Transverse colon (tissue), 4 donors: Measurements from ENCODE around the gene CDK8. TPM values are rescaled to one million over a fixed set of nuclear protein-coding genes. Genes with fewer than 3 reads are reported as not detected.

ENCODE experiments used
- DNase-seq: peaks from one replicate; pipeline ENCODE4 v3.0.0-alpha.2; 2019
- H3K27ac ChIP-seq, 4 donors: fragments of 200-600 bp; sonication (generic); 2 replicates each; pipeline ENCODE4 v1.5.1; 2016 to 2018; ENCODE audit warnings: inconsistent platforms in 4 of 4
- H3K27me3 ChIP-seq: fragments of 200-600 bp; sonication (generic); 2 replicates; pipeline ENCODE4 v1.5.1; 2017; ENCODE audit warnings: inconsistent platforms
- H3K36me3 ChIP-seq, 4 donors: fragments of 200-600 bp; sonication (generic); 2 replicates each; pipeline ENCODE4 v1.5.1; 2017 to 2019; ENCODE audit warnings: inconsistent platforms in 4 of 4
- H3K4me1 ChIP-seq, 4 donors: fragments of 200-600 bp; sonication (generic); 2 replicates each; pipeline ENCODE4 v1.5.1; 2017 to 2020; ENCODE audit warnings: inconsistent platforms in 4 of 4
- H3K4me3 ChIP-seq, 4 donors: fragments of 200-600 bp; sonication (generic); 1 replicate in 1 of 4; 2 replicates in 3 of 4; pipeline versions ENCODE4 v1.5.1 to v1.6.1; 2017 to 2019; ENCODE audit warnings: inconsistent platforms in 4 of 4
- H3K9me3 ChIP-seq, 2 donors: fragments of 200-600 bp; sonication (generic); 2 replicates each; pipeline ENCODE4 v1.5.1; 2017 to 2019; ENCODE audit warnings: inconsistent platforms in 2 of 2
- EP300 ChIP-seq: sonication (generic); formaldehyde crosslinking; IDR thresholded peaks from one replicate; pipeline ENCODE4 v1.6.1; 2017; ENCODE audit warnings: antibody characterized with exemption, low read depth
- POLR2A ChIP-seq: fragments of 450-650 bp; IDR thresholded peaks from one replicate; pipeline ENCODE4 v1.6.1; 2016; ENCODE audit warnings: antibody characterized with exemption, mild to moderate bottlenecking, moderate library complexity
- POLR2AphosphoS5 ChIP-seq, 3 donors: sonication (generic); formaldehyde crosslinking; IDR thresholded peaks; one replicate each; pipeline ENCODE4 v1.6.1; 2016; ENCODE audit warnings: antibody characterized with exemption in 3 of 3
- WGBS, 2 donors: methylation state at CpG; one replicate each; pipeline ENCODE4 v1.1.5; 2018; ENCODE audit warnings: low coverage in 1 of 2; 5-methylcytosine and 5-hydroxymethylcytosine counted together
- in situ Hi-C, 4 donors: fragments of 200-750 bp; cut with MboI; loops; one replicate each; pipeline versions ENCODE4 v1.15.0 to v1.15.1; 2017; ENCODE audit warnings: low sequenced_read_pairs in 3 of 4, low pct_ligation_motif_present in 1 of 4, low pct_unique_long_range_greater_than_20kb in 1 of 4
- intact Hi-C: fragments of 100-400 bp; cut with DNase I; formaldehyde crosslinking; loops from one replicate; pipeline ENCODE4 v1.15.1; 2023; ENCODE audit warnings: low total_unique reads
- total RNA-seq, 4 donors: library from RNA; depleted of rRNA; stranded (reverse); fragments of >200 nt; gene quantifications; one replicate each; pipeline ENCODE4 v1.1.0, GENCODE V29; 2016
- TF ChIP-seq, protein P1 (sequence below), 5 experiments: fragments of 200-600 bp in 3 of 5; fragments of 450-650 bp in 2 of 5; sonication (generic) in 3 of 5; IDR thresholded peaks; 1 replicate in 2 of 5; 2 replicates in 3 of 5; pipeline ENCODE4 v1.5.1; 2016 to 2017; ENCODE audit warnings: antibody characterized with exemption in 5 of 5, inconsistent platforms in 3 of 5, mild to moderate bottlenecking in 2 of 5, moderate library complexity in 1 of 5

Gene CDK8
- total RNA-seq, 4 donors from 2014 or later: 8.6 to 37.4 (median 22.3) TPM

DNA sequence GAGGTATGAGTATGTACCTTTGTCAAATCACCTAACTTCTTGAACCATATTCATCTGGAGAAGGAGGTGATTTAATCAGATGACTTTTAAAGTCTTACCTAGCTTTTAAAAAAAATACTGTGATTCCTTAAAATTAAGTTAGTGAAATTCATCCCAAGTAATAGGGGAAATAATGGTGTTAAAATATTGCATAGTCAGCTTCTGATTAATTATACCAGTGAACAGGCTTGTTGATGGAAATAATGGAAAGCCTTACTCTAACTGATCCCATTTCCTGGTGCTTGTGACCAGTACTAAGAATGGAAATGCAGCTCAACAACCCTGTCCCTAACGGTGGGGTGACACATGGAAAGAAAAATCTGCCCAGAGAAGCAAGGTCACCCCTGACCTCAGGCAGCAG lies 130.7 kb downstream of the CDK8 start:
- no peak for DNase-seq
- no peak overlapping the region for H3K4me3 ChIP-seq
- no peaks in the 10 kb centered on the region for H3K4me1 ChIP-seq
- in situ Hi-C loops: no loop called here
- intact Hi-C loops: no loop called here
- peaks cover 0 to 13% (median 3%) of the 10 kb centered on the region in 4 donors for H3K36me3 ChIP-seq
- H3K9me3 ChIP-seq: no peaks in the 10 kb centered on the region
- H3K27me3 ChIP-seq: no peaks in the 10 kb centered on the region
- H3K27ac ChIP-seq: no peak overlapping the region
- no peak for TF ChIP-seq EP300
- no peak for TF ChIP-seq POLR2A
- TF ChIP-seq POLR2AphosphoS5 (IDR thresholded peaks at IDR 0.05): no peak
- TF ChIP-seq, protein P1, sequence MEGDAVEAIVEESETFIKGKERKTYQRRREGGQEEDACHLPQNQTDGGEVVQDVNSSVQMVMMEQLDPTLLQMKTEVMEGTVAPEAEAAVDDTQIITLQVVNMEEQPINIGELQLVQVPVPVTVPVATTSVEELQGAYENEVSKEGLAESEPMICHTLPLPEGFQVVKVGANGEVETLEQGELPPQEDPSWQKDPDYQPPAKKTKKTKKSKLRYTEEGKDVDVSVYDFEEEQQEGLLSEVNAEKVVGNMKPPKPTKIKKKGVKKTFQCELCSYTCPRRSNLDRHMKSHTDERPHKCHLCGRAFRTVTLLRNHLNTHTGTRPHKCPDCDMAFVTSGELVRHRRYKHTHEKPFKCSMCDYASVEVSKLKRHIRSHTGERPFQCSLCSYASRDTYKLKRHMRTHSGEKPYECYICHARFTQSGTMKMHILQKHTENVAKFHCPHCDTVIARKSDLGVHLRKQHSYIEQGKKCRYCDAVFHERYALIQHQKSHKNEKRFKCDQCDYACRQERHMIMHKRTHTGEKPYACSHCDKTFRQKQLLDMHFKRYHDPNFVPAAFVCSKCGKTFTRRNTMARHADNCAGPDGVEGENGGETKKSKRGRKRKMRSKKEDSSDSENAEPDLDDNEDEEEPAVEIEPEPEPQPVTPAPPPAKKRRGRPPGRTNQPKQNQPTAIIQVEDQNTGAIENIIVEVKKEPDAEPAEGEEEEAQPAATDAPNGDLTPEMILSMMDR (IDR thresholded peaks at IDR 0.05): no peak
- WGBS, 2 donors: 76 to 86% methylated on average over 1 of the region's 1 CpG

DNA sequence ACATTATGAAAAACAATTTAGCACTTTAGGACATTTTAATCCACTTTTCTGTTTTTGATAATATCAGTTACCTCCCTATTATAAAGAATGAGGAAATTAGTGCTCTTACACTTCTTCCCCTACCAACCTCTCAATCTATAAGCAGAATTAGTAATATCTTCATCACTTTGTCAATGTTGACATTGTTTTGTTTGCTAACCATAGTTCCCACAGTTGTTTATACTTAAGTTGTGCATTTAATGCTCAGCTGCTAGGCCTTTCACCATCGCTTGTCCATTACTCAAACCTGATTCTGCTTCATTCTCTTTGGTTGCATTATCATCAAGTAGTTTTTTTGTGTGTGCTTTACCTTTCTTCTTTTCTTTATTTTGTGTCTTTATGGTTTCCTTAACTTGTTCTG lies 132.1 kb downstream of the CDK8 start:
- no peaks in the 10 kb centered on the region for H3K4me1 ChIP-seq
- intact Hi-C loops (no loop called here), in situ Hi-C loops (no loop called here)
- no peak overlapping the region for H3K4me3 ChIP-seq
- DNase-seq: no peak
- no peak overlapping the region for H3K27ac ChIP-seq
- peaks cover 0 to 13% (median 3%) of the 10 kb centered on the region in 4 donors for H3K36me3 ChIP-seq
- WGBS, 2 donors: 100% methylated on average over 1 of the region's 1 CpG
- no peaks in the 10 kb centered on the region for H3K9me3 ChIP-seq
- H3K27me3 ChIP-seq: no peaks in the 10 kb centered on the region
- TF ChIP-seq POLR2AphosphoS5 (IDR thresholded peaks at IDR 0.05): no peak

DNA sequence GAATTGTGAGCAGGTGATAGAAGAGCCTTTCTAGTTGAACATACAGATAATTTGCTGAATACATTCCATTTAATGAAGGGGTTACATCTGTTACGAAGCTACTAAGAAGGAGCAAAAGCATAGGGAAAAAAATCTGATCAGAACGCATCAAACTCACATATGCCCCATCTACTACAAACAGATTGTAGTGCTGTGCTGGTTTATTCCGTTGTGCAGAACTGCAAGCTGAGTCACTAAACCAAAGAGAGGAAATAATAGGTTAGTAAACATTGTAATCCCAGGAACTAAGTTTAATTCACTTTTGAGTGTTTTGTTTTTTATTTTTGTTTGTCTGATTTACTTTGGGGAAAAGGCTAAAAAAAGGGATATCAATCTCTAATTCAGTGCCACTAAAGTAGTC lies 136.3 kb downstream of the CDK8 start:
- Histone ChIP-seq H3K27ac (no peak overlapping the region), H3K9me3 (no peaks in the 10 kb centered on the region), H3K36me3 (peaks cover 0 to 10% (median 3%) of the 10 kb centered on the region in 4 donors), H3K4me1 (no peaks in the 10 kb centered on the region), H3K4me3 (no peak overlapping the region), H3K27me3 (no peaks in the 10 kb centered on the region)
- intact Hi-C loops: no loop called here
- in situ Hi-C loops: no loop called here
- no peak for DNase-seq
- TF ChIP-seq, protein P1 (IDR thresholded peaks at IDR 0.05): no peak
- TF ChIP-seq EP300 (no peak), POLR2AphosphoS5 (IDR thresholded peaks at IDR 0.05) (no peak), POLR2A (no peak)
- WGBS, 2 donors: 83 to 84% methylated on average over 3 of the region's 3 CpGs

DNA sequence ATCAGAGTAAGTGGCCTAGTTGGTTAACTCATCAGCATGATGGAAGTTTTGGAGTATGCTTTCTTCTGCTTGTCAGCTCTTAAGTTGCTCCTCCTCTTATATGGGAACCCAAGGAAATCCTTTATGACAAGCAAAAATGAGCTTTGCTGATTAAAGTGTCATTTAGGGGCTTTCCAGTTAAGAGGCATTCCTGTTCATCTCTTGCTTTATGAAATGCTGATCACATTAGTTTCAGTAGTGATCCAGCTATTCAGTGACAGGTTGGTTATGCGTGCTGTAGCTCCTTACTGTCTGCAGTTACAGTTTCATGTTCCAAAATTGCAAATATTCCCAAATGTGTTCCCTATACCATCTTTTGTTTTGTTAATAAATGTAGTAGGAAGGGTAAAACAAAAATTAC lies 146.6 kb downstream of the CDK8 start:
- H3K4me3 ChIP-seq: no peak overlapping the region
- no peak for TF ChIP-seq EP300
- TF ChIP-seq, protein P1 (IDR thresholded peaks at IDR 0.05): no peak
- TF ChIP-seq POLR2A: no peak
- TF ChIP-seq POLR2AphosphoS5 (IDR thresholded peaks at IDR 0.05): no peak
- no peak overlapping the region for H3K27ac ChIP-seq
- H3K4me1 ChIP-seq: no peaks in the 10 kb centered on the region
- H3K36me3 ChIP-seq: peaks cover 0 to 28% (median 0%) of the 10 kb centered on the region in 4 donors
- no peak for DNase-seq
- no peaks in the 10 kb centered on the region for H3K27me3 ChIP-seq
- 82 to 100% methylated on average over 1 of the region's 1 CpG for WGBS, 2 donors
- intact Hi-C loops: no loop called here
- in situ Hi-C loops: no loop called here
- no peaks in the 10 kb centered on the region for H3K9me3 ChIP-seq

DNA sequence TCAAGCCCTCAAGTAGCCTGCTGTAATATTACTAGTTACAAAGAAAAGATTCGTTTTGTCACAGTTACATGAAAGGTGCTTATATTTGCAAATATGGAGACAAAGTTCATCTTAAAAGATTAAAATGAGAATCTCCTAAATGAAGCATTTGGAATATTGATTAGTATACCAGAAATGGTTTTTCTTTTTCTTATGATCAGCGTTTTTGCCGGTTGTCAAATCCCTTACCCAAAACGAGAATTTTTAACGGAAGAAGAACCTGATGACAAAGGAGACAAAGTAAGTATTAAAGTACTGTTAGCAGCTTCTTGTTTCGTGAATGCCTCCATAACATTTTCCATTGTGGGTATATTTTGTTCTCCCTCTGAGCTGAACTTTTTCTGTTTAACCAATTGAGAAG lies 147.1 kb downstream of the CDK8 start:
- TF ChIP-seq POLR2A (no peak), POLR2AphosphoS5 (IDR thresholded peaks at IDR 0.05) (no peak), EP300 (no peak)
- TF ChIP-seq, protein P1 (IDR thresholded peaks at IDR 0.05): no peak
- H3K27ac ChIP-seq: no peak overlapping the region
- no peaks in the 10 kb centered on the region for H3K27me3 ChIP-seq
- in situ Hi-C loops: no loop called here
- no peak overlapping the region for H3K4me3 ChIP-seq
- WGBS, 2 donors: 97 to 99% methylated on average over 6 of the region's 6 CpGs
- DNase-seq: no peak
- H3K4me1 ChIP-seq: no peaks in the 10 kb centered on the region
- H3K9me3 ChIP-seq: no peaks in the 10 kb centered on the region
- intact Hi-C loops: no loop called here
- peaks cover 0 to 28% (median 0%) of the 10 kb centered on the region in 4 donors for H3K36me3 ChIP-seq
